H1 (cell line): ENCODE measurements around the gene SUDS3. TPM values are rescaled to one million over a fixed set of nuclear protein-coding genes. Genes with fewer than 3 reads are reported as not detected.
A peak's percentile ranks its signal among the peaks of the same experiment; 100 is the strongest.

Experiments
- CTCF ChIA-PET: fragments of 300-600 bp; sonication (Branson Sonifier 250); formaldehyde crosslinking; loops from one replicate; lab custom pipeline; 2021; ENCODE audit not compliant: partially characterized antibody; lab: Charles Lee
- POLR2A ChIA-PET: fragments of 300-600 bp; sonication (Branson Sonifier 250); formaldehyde crosslinking; loops from one replicate; lab custom pipeline; 2021; ENCODE audit warnings: inconsistent platforms; ENCODE audit not compliant: partially characterized antibody; lab: Charles Lee
- DNase-seq, 2 experiments: peaks; one replicate each; pipeline versions ENCODE4 v3.0.0 to v3.0.0-alpha.2; 2010 to 2022; ENCODE audit warnings: low spot score in 2 of 2, low read depth in 1 of 2, mixed read lengths in 1 of 2
- FAIRE-seq: peaks from 2 replicates; lab custom pipeline; 2011; peaks lifted over from hg19 to GRCh38; lab: Jason Lieb, UNC
- H2AFZ ChIP-seq: 2 replicates; pipeline ENCODE4 v1.8.1; 2012; ENCODE audit warnings: low read length, inconsistent platforms
- H2AK5ac ChIP-seq: 2 replicates; pipeline ENCODE4 v1.6.1; 2013; ENCODE audit warnings: low read depth, low read length
- H2BK120ac ChIP-seq: replicated peaks from 2 replicates; pipeline ENCODE3; 2013; ENCODE audit warnings: low read depth, low read length, inconsistent platforms
- H2BK12ac ChIP-seq: 2 replicates; pipeline ENCODE4 v1.6.1; 2013; ENCODE audit warnings: low read depth, low read length
- H2BK15ac ChIP-seq: 2 replicates; pipeline ENCODE4 v1.6.1; 2013; ENCODE audit warnings: low read length
- H2BK20ac ChIP-seq: 2 replicates; pipeline ENCODE4 v1.6.1; 2013; ENCODE audit warnings: low read length
- H2BK5ac ChIP-seq: 2 replicates; pipeline ENCODE4 v1.6.1; 2013; ENCODE audit warnings: low read depth, low read length
- H3K14ac ChIP-seq: 2 replicates; pipeline ENCODE4 v1.6.1; 2013; ENCODE audit warnings: inconsistent platforms; ENCODE audit not compliant: insufficient read length
- H3K18ac ChIP-seq: 2 replicates; pipeline ENCODE4 v1.6.1; 2013; ENCODE audit warnings: low read length; ENCODE audit errors: extremely low read depth
- H3K23ac ChIP-seq: 2 replicates; pipeline ENCODE4 v1.6.1; 2013; ENCODE audit warnings: inconsistent platforms; ENCODE audit not compliant: insufficient read length
- H3K23me2 ChIP-seq: 2 replicates; pipeline ENCODE4 v1.6.1; 2013; ENCODE audit warnings: low read depth, low read length
- H3K27ac ChIP-seq: 2 replicates; pipeline ENCODE4 v1.6.1; 2011; ENCODE audit warnings: low read depth, low read length, inconsistent platforms
- H3K27me3 ChIP-seq, 4 experiments: replicated peaks in 1 of 4; 1 replicate in 1 of 4; 2 replicates in 3 of 4; pipeline versions ENCODE4 v1.6.1 to v1.8.1; 2011 to 2013; ENCODE audit warnings: low read length in 3 of 4, mild to moderate bottlenecking in 3 of 4, inconsistent platforms in 2 of 4, mixed read lengths in 2 of 4, moderate library complexity in 1 of 4; ENCODE audit not compliant: control insufficient read depth in 3 of 4, insufficient read depth in 3 of 4; ENCODE audit errors: extremely low read depth in 1 of 4
- H3K36me3 ChIP-seq, 4 experiments: 2 replicates each; pipeline versions ENCODE4 v1.6.1 to v1.8.1; 2011 to 2013; ENCODE audit warnings: mild to moderate bottlenecking in 4 of 4, low read length in 3 of 4, moderate library complexity in 2 of 4, control low read depth in 1 of 4, inconsistent platforms in 1 of 4; ENCODE audit not compliant: insufficient read depth in 4 of 4, control insufficient read depth in 2 of 4
- H3K4ac ChIP-seq: replicated peaks from 2 replicates; pipeline ENCODE3; 2013; ENCODE audit warnings: low read length, low read depth, mixed read lengths, inconsistent platforms; ENCODE audit not compliant: insufficient read length
- H3K4me1 ChIP-seq, 4 experiments: replicated peaks in 1 of 4; 1 replicate in 1 of 4; 2 replicates in 3 of 4; pipeline versions ENCODE4 v1.6.1 to v1.8.1; 2011 to 2013; ENCODE audit warnings: low read length in 3 of 4, inconsistent platforms in 2 of 4, mixed read lengths in 1 of 4; ENCODE audit not compliant: insufficient read depth in 4 of 4, control insufficient read depth in 3 of 4
- H3K4me2 ChIP-seq, 2 experiments: 2 replicates each; pipeline versions ENCODE4 v1.6.1 to v1.8.1; 2011 to 2013; ENCODE audit warnings: low read depth in 2 of 2, low read length in 2 of 2, control low read depth in 1 of 2, inconsistent platforms in 1 of 2, mild to moderate bottlenecking in 1 of 2; ENCODE audit not compliant: insufficient read depth in 1 of 2
- H3K4me3 ChIP-seq, 4 experiments: fragments of 200-600, 300-600 bp in 1 of 4; sonication (generic), shearing (Covaris generic), sonication (Bioruptor Twin) in 1 of 4; 2 replicates each; pipeline versions ENCODE4 v1.5.1 to v1.8.1; 2011 to 2016; ENCODE audit warnings: low read length in 4 of 4, low read depth in 3 of 4, control low read depth in 2 of 4, inconsistent platforms in 2 of 4, mild to moderate bottlenecking in 2 of 4, mixed read lengths in 1 of 4, moderate library complexity in 1 of 4; ENCODE audit not compliant: insufficient read depth in 2 of 4; ENCODE audit errors: extremely low read depth in 1 of 4
- H3K56ac ChIP-seq: replicated peaks from 2 replicates; pipeline ENCODE3; 2013; ENCODE audit warnings: low read depth, mild to moderate bottlenecking, mixed read lengths, low read length, inconsistent platforms; ENCODE audit not compliant: insufficient read length
- H3K79me1 ChIP-seq: 2 replicates; pipeline ENCODE4 v1.6.1; 2013; ENCODE audit warnings: low read depth, low read length, control low read depth
- H3K79me2 ChIP-seq, 2 experiments: 2 replicates each; pipeline versions ENCODE4 v1.6.1 to v1.8.1; 2012 to 2013; ENCODE audit warnings: low read length in 2 of 2, mild to moderate bottlenecking in 2 of 2, inconsistent platforms in 1 of 2; ENCODE audit not compliant: insufficient read depth in 2 of 2, control insufficient read depth in 1 of 2
- H3K9ac ChIP-seq, 4 experiments: replicated peaks in 1 of 4; 1 replicate in 1 of 4; 2 replicates in 3 of 4; pipeline versions ENCODE4 v1.6.1 to v1.8.1; 2011 to 2013; ENCODE audit warnings: low read depth in 3 of 4, low read length in 3 of 4, control low read depth in 2 of 4, mild to moderate bottlenecking in 2 of 4, moderate library complexity in 2 of 4, inconsistent platforms in 1 of 4; ENCODE audit errors: extremely low read depth in 1 of 4
- H3K9me3 ChIP-seq, 2 experiments: 2 replicates each; pipeline versions ENCODE4 v1.6.1 to v1.8.1; 2012 to 2013; ENCODE audit warnings: mild to moderate bottlenecking in 2 of 2, moderate library complexity in 2 of 2, control low read depth in 1 of 2, inconsistent platforms in 1 of 2, low read depth in 1 of 2, low read length in 1 of 2, mixed read lengths in 1 of 2; ENCODE audit not compliant: insufficient read depth in 2 of 2
- H4K20me1 ChIP-seq, 2 experiments: replicated peaks in 1 of 2; 2 replicates each; pipeline versions ENCODE3 to v1.8.1; 2011 to 2013; ENCODE audit warnings: inconsistent platforms in 2 of 2, low read length in 2 of 2, mild to moderate bottlenecking in 1 of 2; ENCODE audit not compliant: insufficient read depth in 2 of 2, control insufficient read depth in 1 of 2
- H4K5ac ChIP-seq: 2 replicates; pipeline ENCODE4 v1.6.1; 2013; ENCODE audit warnings: low read length, low read depth, mixed read lengths, inconsistent platforms; ENCODE audit not compliant: insufficient read length
- H4K8ac ChIP-seq: 2 replicates; pipeline ENCODE4 v1.8.0; 2013; ENCODE audit warnings: mild to moderate bottlenecking, moderate library complexity, low read length, inconsistent platforms; ENCODE audit not compliant: insufficient read depth; ENCODE audit errors: extremely low read depth
- H4K91ac ChIP-seq: replicated peaks from 2 replicates; pipeline ENCODE3; 2013; ENCODE audit warnings: low read length, mixed read lengths, inconsistent platforms; ENCODE audit not compliant: insufficient read length
- SP4 ChIP-seq: IDR thresholded peaks from 2 replicates; pipeline ENCODE4 v1.6.1; 2012; ENCODE audit warnings: low read length, inconsistent platforms
- TAF7 ChIP-seq: optimal IDR thresholded peaks from 2 replicates; pipeline ENCODE3; 2011; ENCODE audit warnings: low read depth, mild to moderate bottlenecking, inconsistent platforms, low read length, moderate library complexity, borderline replicate concordance
- TEAD4 ChIP-seq: IDR thresholded peaks from 2 replicates; pipeline ENCODE4 v1.6.1; 2012; ENCODE audit warnings: low read depth, low read length, inconsistent platforms, mixed read lengths
- YY1 ChIP-seq: IDR thresholded peaks from 2 replicates; pipeline ENCODE4 v1.6.1; 2011; ENCODE audit warnings: low read depth, mild to moderate bottlenecking, low read length
- WGBS, 2 experiments: shearing (Covaris generic) in 1 of 2; methylation state at CpG; one replicate each; pipeline versions ENCODE4 v1.1.6 to v1.1.7; 2013 to 2015; ENCODE audit warnings: low lambda C conversion rate in 2 of 2, mixed read lengths in 2 of 2, inconsistent platforms in 1 of 2, low coverage in 1 of 2, missing lambda C conversion rate in 1 of 2; ENCODE audit not compliant: insufficient replicate concordance in 2 of 2, insufficient coverage in 1 of 2, insufficient read length in 1 of 2; ENCODE audit errors: extremely low coverage in 1 of 2, missing lambda C conversion rate in 1 of 2; 5-methylcytosine and 5-hydroxymethylcytosine counted together
- polyA plus RNA-seq, 7 experiments: library from polyadenylated mRNA; depleted of rRNA in 3 of 7; stranded (reverse) in 5 of 7; unstranded in 2 of 7; fragments of >200 nt in 5 of 7; fragments of 200-250 nt in 2 of 7; gene quantifications; 1 replicate in 5 of 7; 2 replicates in 1 of 7; 4 replicates in 1 of 7; pipeline versions ENCODE4 v1.2.1 to v1.2.3, GENCODE V29; 2011 to 2013; ENCODE audit warnings: missing spikeins in 2 of 7, mixed read lengths in 2 of 7
- total RNA-seq: library from RNA; stranded (reverse); fragmentation: NEBNext Ultra II Directional; extraction: Animal tissue kit (Norgen Biotek cat#: 25700); gene quantifications from 2 replicates; pipeline ENCODE4 v1.2.1, GENCODE V29; 2021

SUDS3 gene
- total and polyA plus RNA-seq, 2 of the 8 experiments (the other 6 are each of a cell fraction or from before 2014, with no cell fraction given) = 30.0 to 58.7 TPM

GRCh38 chr12:118455327-118455726 is 79.0 kb downstream of the SUDS3 start:
- H2BK20ac ChIP-seq = no peak overlapping the region
- H3K56ac ChIP-seq = no peak overlapping the region
- no peaks in the 10 kb centered on the region for H3K27me3 ChIP-seq
- POLR2A ChIA-PET = no interaction called here
- H2BK12ac ChIP-seq = no peak overlapping the region
- H4K8ac ChIP-seq = no peak overlapping the region
- TF ChIP-seq SP4 (no peak), TAF7 (no peak), TEAD4 (no peak), YY1 (peak; percentile 80)
- no peaks in the 10 kb centered on the region for H3K36me3 ChIP-seq
- H2BK5ac ChIP-seq = no peak overlapping the region
- no peak for FAIRE-seq
- no peak overlapping the region for H3K4me3 ChIP-seq
- H3K4ac ChIP-seq = no peak overlapping the region
- DNase-seq = no peak
- no peak overlapping the region for H3K9ac ChIP-seq
- no peak overlapping the region for H3K4me2 ChIP-seq
- no peaks in the 10 kb centered on the region for H3K79me1 ChIP-seq
- no peak overlapping the region for H4K91ac ChIP-seq
- no peaks in the 10 kb centered on the region for H3K4me1 ChIP-seq
- WGBS, 2 experiments = 82% methylated on average over 3 of the region's 3 CpGs; no CpG with 5 or more reads in 1 of the 2 experiments
- H3K23me2 ChIP-seq = no peaks in the 10 kb centered on the region
- no peak overlapping the region for H2BK120ac ChIP-seq
- H3K18ac ChIP-seq = no peak overlapping the region
- CTCF ChIA-PET = no interaction called here
- no peak overlapping the region for H2BK15ac ChIP-seq
- no peak overlapping the region for H3K14ac ChIP-seq
- no peaks in the 10 kb centered on the region for H3K79me2 ChIP-seq
- no peaks in the 10 kb centered on the region for H4K20me1 ChIP-seq
- no peak overlapping the region for H4K5ac ChIP-seq
- no peak overlapping the region for H3K23ac ChIP-seq
- H3K27ac ChIP-seq = no peak overlapping the region
- H2AFZ ChIP-seq = no peak overlapping the region
- peaks cover 4 to 12% of the 10 kb centered on the region in 2 experiments; a peak in 3 of 4 replicates for H3K9me3 ChIP-seq
- H2AK5ac ChIP-seq = no peak overlapping the region
